GM12878 (cell line): ENCODE data around the gene TMEM175. TPM values are rescaled to one million over a fixed set of nuclear protein-coding genes. Genes with fewer than 3 reads are reported as not detected.

Experiments
- HDAC2 ChIP-seq: fragments of 200-600 bp; sonication (generic); IDR thresholded peaks from 2 replicates; pipeline ENCODE4 v1.6.1; 2017
- MTA2 ChIP-seq: fragments of 450-650 bp; IDR thresholded peaks from 2 replicates; pipeline ENCODE4 v1.6.1; 2016; ENCODE audit warnings: low read depth, mild to moderate bottlenecking, moderate library complexity
- PAX8 ChIP-seq: fragments of 450-650 bp; IDR thresholded peaks from 2 replicates; pipeline ENCODE4 v1.6.1; 2017; ENCODE audit warnings: mild to moderate bottlenecking, moderate library complexity
- PML ChIP-seq: IDR thresholded peaks from 2 replicates; pipeline ENCODE4 v1.6.1; 2012; ENCODE audit warnings: low read length, inconsistent platforms
- SMAD1 ChIP-seq: fragments of 450-650 bp; IDR thresholded peaks from 2 replicates; pipeline ENCODE4 v1.6.1; 2018; ENCODE audit warnings: mild to moderate bottlenecking, low read depth; ENCODE audit not compliant: partially characterized antibody
- SMARCA5 ChIP-seq: fragments of 450-650 bp; IDR thresholded peaks from 2 replicates; pipeline ENCODE4 v1.6.1; 2017; ENCODE audit warnings: mild to moderate bottlenecking
- polyA plus RNA-seq, 11 experiments: library from polyadenylated mRNA; depleted of rRNA in 4 of 11; unstranded in 6 of 11; stranded (reverse) in 5 of 11; fragments of >200 nt; fragmentation: Nextera tagmentation in 4 of 11; fragmentation: Illumina TruSeq in 1 of 11; extraction: Ambion mirVana in 4 of 11; extraction: Trizol in 1 of 11; gene quantifications; 1 replicate in 1 of 11; 2 replicates in 10 of 11; pipeline versions ENCODE4 v1.2.1 to v1.2.3, GENCODE V29; 2011 to 2016; ENCODE audit warnings: inconsistent platforms in 2 of 11, missing spikeins in 2 of 11, low read depth in 1 of 11
- total RNA-seq, 4 experiments: library from RNA; depleted of rRNA in 3 of 4; stranded (reverse); fragments of >200 nt in 3 of 4; fragmentation: Illumina TruSeq in 1 of 4; extraction: Trizol in 1 of 4; gene quantifications; 2 replicates each; pipeline versions ENCODE4 v1.2.1 to v1.2.3, GENCODE V29; 2013 to 2021
- TF ChIP-seq, protein P1 (sequence below): fragments of 450-650 bp; IDR thresholded peaks from 2 replicates; pipeline ENCODE4 v1.6.1; 2017; ENCODE audit warnings: mild to moderate bottlenecking, low read depth, inconsistent platforms; ENCODE audit not compliant: poor library complexity, severe bottlenecking
- TF ChIP-seq, protein P2 (sequence below): IDR thresholded peaks from 2 replicates; pipeline ENCODE4 v1.6.1; 2012; ENCODE audit warnings: mild to moderate bottlenecking, low read depth, low read length
- TF ChIP-seq, protein P3 (sequence below): fragments of 450-650 bp; IDR thresholded peaks from 2 replicates; pipeline ENCODE4 v1.6.1; 2017; ENCODE audit warnings: borderline replicate concordance
- TF ChIP-seq, protein P4 (sequence below): IDR thresholded peaks from 2 replicates; pipeline ENCODE4 v1.6.1; 2011; ENCODE audit warnings: mild to moderate bottlenecking, low read depth, low read length, moderate library complexity; ENCODE audit not compliant: insufficient replicate concordance
- TF ChIP-seq, protein P5 (sequence below): fragments of 450-650 bp; IDR thresholded peaks from 2 replicates; pipeline ENCODE4 v1.6.1; 2017; ENCODE audit warnings: mild to moderate bottlenecking, moderate library complexity
- TF ChIP-seq, protein P6 (sequence below): fragments of 450-650 bp; IDR thresholded peaks from 2 replicates; pipeline ENCODE4 v1.6.1; 2017; ENCODE audit warnings: mild to moderate bottlenecking

Gene TMEM175
- total and polyA plus RNA-seq, 10 of the 15 experiments (the other 5 are each of a cell fraction or from before 2014, with no cell fraction given): 0.11 to 39.5 (median 22.3) TPM

DNA sequence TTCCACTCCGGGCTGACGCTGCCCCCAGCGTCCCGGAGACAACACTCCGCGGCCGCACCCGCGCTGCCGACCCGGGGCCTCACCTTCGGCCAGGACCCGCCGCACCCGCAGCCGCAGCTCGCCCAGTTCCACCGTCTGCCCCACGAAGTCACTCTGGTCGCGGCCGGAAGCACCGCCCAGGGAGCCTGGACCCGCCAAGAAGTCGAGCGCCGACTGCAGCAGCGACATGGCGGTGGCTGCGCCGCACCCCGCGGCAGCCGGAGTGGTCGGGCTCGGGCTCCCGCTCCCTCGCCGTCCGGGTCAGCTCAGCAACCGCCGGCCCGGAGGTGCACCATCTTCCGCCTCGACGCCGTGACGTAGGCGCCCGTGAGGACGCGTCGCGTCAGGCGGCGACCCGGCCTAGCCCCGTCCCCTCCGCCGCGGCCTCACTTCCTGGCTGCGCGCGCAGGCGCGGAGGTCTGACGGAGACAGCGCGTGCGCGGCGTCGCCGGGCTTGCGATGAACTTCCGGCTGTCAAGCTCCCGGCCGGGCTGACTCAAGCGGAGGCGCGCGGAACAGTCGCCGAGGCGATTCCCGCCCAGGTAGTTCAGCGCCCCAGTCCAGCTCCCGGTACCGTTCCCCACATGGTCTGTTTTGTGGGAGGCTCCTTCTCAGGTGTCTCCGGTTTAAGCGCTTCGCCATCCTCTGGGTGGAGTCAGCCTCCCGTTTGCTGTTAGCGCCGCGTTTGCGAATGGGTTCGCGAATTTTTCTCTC, at the start of gene TMEM175, which contains the start of gene GAK (continued):
- TF ChIP-seq, protein P1, sequence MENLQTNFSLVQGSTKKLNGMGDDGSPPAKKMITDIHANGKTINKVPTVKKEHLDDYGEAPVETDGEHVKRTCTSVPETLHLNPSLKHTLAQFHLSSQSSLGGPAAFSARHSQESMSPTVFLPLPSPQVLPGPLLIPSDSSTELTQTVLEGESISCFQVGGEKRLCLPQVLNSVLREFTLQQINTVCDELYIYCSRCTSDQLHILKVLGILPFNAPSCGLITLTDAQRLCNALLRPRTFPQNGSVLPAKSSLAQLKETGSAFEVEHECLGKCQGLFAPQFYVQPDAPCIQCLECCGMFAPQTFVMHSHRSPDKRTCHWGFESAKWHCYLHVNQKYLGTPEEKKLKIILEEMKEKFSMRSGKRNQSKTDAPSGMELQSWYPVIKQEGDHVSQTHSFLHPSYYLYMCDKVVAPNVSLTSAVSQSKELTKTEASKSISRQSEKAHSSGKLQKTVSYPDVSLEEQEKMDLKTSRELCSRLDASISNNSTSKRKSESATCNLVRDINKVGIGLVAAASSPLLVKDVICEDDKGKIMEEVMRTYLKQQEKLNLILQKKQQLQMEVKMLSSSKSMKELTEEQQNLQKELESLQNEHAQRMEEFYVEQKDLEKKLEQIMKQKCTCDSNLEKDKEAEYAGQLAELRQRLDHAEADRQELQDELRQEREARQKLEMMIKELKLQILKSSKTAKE: no peak
- no peak for TF ChIP-seq HDAC2
- TF ChIP-seq, protein P2, sequence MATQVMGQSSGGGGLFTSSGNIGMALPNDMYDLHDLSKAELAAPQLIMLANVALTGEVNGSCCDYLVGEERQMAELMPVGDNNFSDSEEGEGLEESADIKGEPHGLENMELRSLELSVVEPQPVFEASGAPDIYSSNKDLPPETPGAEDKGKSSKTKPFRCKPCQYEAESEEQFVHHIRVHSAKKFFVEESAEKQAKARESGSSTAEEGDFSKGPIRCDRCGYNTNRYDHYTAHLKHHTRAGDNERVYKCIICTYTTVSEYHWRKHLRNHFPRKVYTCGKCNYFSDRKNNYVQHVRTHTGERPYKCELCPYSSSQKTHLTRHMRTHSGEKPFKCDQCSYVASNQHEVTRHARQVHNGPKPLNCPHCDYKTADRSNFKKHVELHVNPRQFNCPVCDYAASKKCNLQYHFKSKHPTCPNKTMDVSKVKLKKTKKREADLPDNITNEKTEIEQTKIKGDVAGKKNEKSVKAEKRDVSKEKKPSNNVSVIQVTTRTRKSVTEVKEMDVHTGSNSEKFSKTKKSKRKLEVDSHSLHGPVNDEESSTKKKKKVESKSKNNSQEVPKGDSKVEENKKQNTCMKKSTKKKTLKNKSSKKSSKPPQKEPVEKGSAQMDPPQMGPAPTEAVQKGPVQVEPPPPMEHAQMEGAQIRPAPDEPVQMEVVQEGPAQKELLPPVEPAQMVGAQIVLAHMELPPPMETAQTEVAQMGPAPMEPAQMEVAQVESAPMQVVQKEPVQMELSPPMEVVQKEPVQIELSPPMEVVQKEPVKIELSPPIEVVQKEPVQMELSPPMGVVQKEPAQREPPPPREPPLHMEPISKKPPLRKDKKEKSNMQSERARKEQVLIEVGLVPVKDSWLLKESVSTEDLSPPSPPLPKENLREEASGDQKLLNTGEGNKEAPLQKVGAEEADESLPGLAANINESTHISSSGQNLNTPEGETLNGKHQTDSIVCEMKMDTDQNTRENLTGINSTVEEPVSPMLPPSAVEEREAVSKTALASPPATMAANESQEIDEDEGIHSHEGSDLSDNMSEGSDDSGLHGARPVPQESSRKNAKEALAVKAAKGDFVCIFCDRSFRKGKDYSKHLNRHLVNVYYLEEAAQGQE: no peak
- no peak for TF ChIP-seq SMAD1
- TF ChIP-seq, protein P3, sequence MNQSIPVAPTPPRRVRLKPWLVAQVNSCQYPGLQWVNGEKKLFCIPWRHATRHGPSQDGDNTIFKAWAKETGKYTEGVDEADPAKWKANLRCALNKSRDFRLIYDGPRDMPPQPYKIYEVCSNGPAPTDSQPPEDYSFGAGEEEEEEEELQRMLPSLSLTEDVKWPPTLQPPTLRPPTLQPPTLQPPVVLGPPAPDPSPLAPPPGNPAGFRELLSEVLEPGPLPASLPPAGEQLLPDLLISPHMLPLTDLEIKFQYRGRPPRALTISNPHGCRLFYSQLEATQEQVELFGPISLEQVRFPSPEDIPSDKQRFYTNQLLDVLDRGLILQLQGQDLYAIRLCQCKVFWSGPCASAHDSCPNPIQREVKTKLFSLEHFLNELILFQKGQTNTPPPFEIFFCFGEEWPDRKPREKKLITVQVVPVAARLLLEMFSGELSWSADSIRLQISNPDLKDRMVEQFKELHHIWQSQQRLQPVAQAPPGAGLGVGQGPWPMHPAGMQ: no peak
- TF ChIP-seq, protein P4, sequence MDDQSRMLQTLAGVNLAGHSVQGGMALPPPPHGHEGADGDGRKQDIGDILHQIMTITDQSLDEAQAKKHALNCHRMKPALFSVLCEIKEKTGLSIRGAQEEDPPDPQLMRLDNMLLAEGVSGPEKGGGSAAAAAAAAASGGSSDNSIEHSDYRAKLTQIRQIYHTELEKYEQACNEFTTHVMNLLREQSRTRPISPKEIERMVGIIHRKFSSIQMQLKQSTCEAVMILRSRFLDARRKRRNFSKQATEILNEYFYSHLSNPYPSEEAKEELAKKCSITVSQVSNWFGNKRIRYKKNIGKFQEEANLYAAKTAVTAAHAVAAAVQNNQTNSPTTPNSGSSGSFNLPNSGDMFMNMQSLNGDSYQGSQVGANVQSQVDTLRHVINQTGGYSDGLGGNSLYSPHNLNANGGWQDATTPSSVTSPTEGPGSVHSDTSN: peak; percentile 49
- no peak for TF ChIP-seq MTA2
- TF ChIP-seq PML: peak; percentile 64
- TF ChIP-seq SMARCA5: no peak
- no peak for TF ChIP-seq PAX8
- TF ChIP-seq, protein P5, sequence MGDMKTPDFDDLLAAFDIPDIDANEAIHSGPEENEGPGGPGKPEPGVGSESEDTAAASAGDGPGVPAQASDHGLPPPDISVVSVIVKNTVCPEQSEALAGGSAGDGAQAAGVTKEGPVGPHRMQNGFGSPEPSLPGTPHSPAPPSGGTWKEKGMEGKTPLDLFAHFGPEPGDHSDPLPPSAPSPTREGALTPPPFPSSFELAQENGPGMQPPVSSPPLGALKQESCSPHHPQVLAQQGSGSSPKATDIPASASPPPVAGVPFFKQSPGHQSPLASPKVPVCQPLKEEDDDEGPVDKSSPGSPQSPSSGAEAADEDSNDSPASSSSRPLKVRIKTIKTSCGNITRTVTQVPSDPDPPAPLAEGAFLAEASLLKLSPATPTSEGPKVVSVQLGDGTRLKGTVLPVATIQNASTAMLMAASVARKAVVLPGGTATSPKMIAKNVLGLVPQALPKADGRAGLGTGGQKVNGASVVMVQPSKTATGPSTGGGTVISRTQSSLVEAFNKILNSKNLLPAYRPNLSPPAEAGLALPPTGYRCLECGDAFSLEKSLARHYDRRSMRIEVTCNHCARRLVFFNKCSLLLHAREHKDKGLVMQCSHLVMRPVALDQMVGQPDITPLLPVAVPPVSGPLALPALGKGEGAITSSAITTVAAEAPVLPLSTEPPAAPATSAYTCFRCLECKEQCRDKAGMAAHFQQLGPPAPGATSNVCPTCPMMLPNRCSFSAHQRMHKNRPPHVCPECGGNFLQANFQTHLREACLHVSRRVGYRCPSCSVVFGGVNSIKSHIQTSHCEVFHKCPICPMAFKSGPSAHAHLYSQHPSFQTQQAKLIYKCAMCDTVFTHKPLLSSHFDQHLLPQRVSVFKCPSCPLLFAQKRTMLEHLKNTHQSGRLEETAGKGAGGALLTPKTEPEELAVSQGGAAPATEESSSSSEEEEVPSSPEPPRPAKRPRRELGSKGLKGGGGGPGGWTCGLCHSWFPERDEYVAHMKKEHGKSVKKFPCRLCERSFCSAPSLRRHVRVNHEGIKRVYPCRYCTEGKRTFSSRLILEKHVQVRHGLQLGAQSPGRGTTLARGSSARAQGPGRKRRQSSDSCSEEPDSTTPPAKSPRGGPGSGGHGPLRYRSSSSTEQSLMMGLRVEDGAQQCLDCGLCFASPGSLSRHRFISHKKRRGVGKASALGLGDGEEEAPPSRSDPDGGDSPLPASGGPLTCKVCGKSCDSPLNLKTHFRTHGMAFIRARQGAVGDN: peak; percentile 87
- TF ChIP-seq, protein P6, sequence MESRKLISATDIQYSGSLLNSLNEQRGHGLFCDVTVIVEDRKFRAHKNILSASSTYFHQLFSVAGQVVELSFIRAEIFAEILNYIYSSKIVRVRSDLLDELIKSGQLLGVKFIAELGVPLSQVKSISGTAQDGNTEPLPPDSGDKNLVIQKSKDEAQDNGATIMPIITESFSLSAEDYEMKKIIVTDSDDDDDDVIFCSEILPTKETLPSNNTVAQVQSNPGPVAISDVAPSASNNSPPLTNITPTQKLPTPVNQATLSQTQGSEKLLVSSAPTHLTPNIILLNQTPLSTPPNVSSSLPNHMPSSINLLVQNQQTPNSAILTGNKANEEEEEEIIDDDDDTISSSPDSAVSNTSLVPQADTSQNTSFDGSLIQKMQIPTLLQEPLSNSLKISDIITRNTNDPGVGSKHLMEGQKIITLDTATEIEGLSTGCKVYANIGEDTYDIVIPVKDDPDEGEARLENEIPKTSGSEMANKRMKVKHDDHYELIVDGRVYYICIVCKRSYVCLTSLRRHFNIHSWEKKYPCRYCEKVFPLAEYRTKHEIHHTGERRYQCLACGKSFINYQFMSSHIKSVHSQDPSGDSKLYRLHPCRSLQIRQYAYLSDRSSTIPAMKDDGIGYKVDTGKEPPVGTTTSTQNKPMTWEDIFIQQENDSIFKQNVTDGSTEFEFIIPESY: no peak
